Mesenteric fat pad (tissue), 1 donor: ENCODE data around the gene ELF1. TPM values are rescaled to one million over a fixed set of nuclear protein-coding genes. Genes with fewer than 3 reads are reported as not detected.
"Not testable (repeated sequence)": the region's sequence is repeated elsewhere in the genome, so short reads cannot be mapped to it uniquely, and the experiment has no call there.

Experiments used
- DNase-seq: peaks from one replicate; pipeline ENCODE4 v3.0.0-alpha.2; 2020; ENCODE audit warnings: low spot score
- total RNA-seq: library from RNA; stranded (reverse); fragmentation: NEBNext Ultra II Directional; extraction: Animal tissue kit (Norgen Biotek cat#: 25700); gene quantifications from one replicate; pipeline ENCODE4 v1.2.1, GENCODE V29; 2021
- donor health status: DM: yes; HTN: yes; CAD: no.

The ELF1 gene
- total RNA-seq, 1 donor from 2014 or later: 74.2 TPM

DNA sequence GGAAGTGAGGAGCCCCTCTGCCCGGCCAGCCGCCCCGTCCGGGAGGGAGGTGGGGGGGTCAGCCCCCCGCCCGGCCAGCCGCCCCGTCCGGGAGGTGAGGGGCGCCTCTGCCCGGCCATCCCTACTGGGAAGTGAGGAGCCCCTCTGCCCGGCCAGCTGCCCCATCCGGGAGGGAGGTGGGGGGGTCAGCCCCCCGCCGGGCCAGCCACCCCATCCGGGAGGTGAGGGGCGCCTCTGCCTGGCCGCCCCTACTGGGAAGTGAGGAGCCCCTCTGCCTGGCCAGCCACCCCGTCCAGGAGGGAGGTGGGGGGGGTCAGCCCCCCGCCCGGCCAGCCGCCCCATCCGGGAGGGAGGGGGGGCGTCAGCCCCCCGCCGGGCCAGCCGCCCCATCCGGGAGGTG lies 118.5 kb downstream of the ELF1 start:
- DNase-seq: not testable (repeated sequence)

DNA sequence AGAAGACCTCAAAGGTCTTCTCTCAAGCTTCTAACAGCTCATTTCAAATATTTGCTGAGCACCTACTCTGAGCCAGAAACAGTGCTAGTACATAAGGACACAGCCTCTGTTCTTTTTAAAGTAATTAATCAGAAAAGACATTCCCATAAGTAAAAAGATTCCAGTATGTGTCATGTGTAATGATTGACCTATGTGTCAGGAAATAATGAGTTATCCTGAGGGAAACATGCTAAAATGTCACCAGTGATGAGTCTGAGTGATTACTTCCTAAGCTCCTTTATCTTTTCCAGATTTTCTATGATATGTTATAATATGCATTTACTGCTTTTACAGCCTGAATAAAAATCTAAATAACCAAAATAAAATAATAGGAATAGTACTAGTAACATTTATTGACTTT lies 122.1 kb downstream of the ELF1 start:
- DNase-seq: no peak

GRCh38 chr13:40895227-40896184 lies 123.6 kb downstream of the ELF1 start:
- no peak for DNase-seq

GRCh38 chr13:40893573-40893972 lies 125.5 kb downstream of the ELF1 start:
- not testable (repeated sequence) for DNase-seq

DNA sequence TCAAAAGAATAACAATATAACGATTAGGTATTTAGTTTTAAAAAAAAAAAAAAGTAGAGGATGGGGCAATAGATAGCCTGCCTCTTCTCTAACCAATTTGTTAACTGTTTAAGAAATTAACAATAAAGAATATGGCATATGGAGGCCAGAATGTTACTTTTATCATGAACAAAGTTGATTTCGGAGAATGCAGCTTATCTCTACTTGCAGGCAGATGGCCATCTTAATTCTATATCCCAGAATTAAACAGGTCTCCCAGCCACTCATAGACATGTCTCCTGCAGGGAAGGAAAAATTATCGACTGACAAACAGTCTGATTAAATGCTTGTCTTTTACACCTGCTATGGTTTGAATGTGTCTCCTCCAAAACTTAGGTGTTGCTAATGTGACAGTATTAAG lies 133.1 kb downstream of the ELF1 start:
- DNase-seq: no peak

DNA sequence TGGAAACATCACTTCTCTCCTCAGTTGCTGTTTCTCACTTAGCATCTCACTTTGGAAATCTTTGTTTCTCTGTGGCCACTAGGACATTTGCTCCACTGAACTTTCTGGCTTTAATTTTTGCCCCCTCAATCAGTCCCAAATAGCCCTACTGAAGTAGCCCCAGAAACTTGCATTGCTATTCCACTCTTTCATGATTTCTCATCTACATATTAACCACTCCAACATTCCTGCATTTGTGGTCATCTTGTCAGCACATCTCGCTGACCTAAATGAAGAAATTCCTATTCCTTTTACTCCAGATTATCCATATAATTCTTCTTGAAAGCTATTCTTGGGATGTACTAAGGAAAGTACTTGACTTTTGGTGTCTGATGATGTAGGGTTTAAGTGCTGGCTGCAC lies 134.9 kb downstream of the ELF1 start:
- not testable (repeated sequence) for DNase-seq

Other genes with a start within 250 kb of the ELF1 start
- 16.3 TPM for gene MRPS31, start 248.1 kb downstream of the ELF1 start, total RNA-seq
- 6.3 TPM for gene SLC25A15, start 229.7 kb downstream of the ELF1 start, total RNA-seq
- 11.9 TPM for gene WBP4, start 42.2 kb upstream of the ELF1 start, total RNA-seq
- gene KBTBD6, start 113.5 kb upstream of the ELF1 start, total RNA-seq: 6.6 TPM
- 4.6 TPM for gene KBTBD7, start 175.3 kb upstream of the ELF1 start, total RNA-seq
- 7.7 TPM for gene MTRF1, start 244.3 kb upstream of the ELF1 start, total RNA-seq